SK-N-SH (cell line): ENCODE measurements around the gene PIP4K2C. TPM values are rescaled to one million over a fixed set of nuclear protein-coding genes. Genes with fewer than 3 reads are reported as not detected.

ENCODE experiments used
- CTCF ChIA-PET: fragments of 300-600, 350-600 bp; formaldehyde crosslinking; extraction: SDS; loops from one replicate; lab custom pipeline; 2021; lab: Yijun Ruan, JAX
- POLR2A ChIA-PET: fragments of 350-600 bp; sonication (Branson Sonifier 250); formaldehyde crosslinking; extraction: SDS; loops from one replicate; lab custom pipeline; 2020; ENCODE audit warnings: antibody characterized with exemption, inconsistent platforms; lab: Yijun Ruan, JAX
- DNase-seq: peaks from one replicate; pipeline ENCODE4 v3.0.0; 2012
- H2AFZ ChIP-seq: fragments of 200-600 bp; sonication (generic); 2 replicates; pipeline ENCODE4 v1.8.1; 2016; ENCODE audit warnings: antibody characterized with exemption, mild to moderate bottlenecking, low read depth
- H3F3A ChIP-seq: fragments of 200-600 bp; sonication (generic); replicated peaks from 2 replicates; pipeline ENCODE3; 2016; ENCODE audit warnings: antibody characterized with exemption, mild to moderate bottlenecking; ENCODE audit not compliant: insufficient read depth
- H3K27ac ChIP-seq, 2 experiments: fragments of 200-500 bp in 1 of 2; fragments of 200-600 bp in 1 of 2; sonication (Bioruptor generic) in 1 of 2; sonication (generic), shearing (Covaris generic) in 1 of 2; 2 replicates each; pipeline versions ENCODE4 v1.5.1 to v1.6.1; 2014 to 2016; ENCODE audit warnings: low read depth in 2 of 2, inconsistent platforms in 1 of 2, low read length in 1 of 2, mild to moderate bottlenecking in 1 of 2, mixed read lengths in 1 of 2
- H3K27me3 ChIP-seq: fragments of 200-600 bp; sonication (generic), shearing (Covaris generic); 2 replicates; pipeline ENCODE4 v1.6.1; 2016; ENCODE audit warnings: mixed run types; ENCODE audit not compliant: insufficient read depth
- H3K36me3 ChIP-seq, 2 experiments: fragments of 200-500 bp in 1 of 2; fragments of 200-600 bp in 1 of 2; sonication (Bioruptor generic) in 1 of 2; sonication (generic) in 1 of 2; replicated peaks in 1 of 2; 2 replicates each; pipeline versions ENCODE3 to v1.5.1; 2014 to 2016; ENCODE audit warnings: low read length in 1 of 2, mild to moderate bottlenecking in 1 of 2; ENCODE audit not compliant: insufficient read depth in 2 of 2, control insufficient read depth in 1 of 2
- H3K4me1 ChIP-seq, 2 experiments: fragments of 200-500 bp in 1 of 2; fragments of 200-600 bp in 1 of 2; sonication (Bioruptor generic) in 1 of 2; sonication (generic), shearing (Covaris generic) in 1 of 2; 2 replicates each; pipeline versions ENCODE4 v1.5.1 to v1.6.1; 2014 to 2016; ENCODE audit warnings: low read depth in 1 of 2, low read length in 1 of 2, mixed run types in 1 of 2; ENCODE audit not compliant: insufficient read depth in 2 of 2, control insufficient read depth in 1 of 2
- H3K4me2 ChIP-seq: fragments of 200-600 bp; sonication (generic), shearing (Covaris generic); 2 replicates; pipeline ENCODE4 v1.6.1; 2017; ENCODE audit warnings: mixed run types
- H3K4me3 ChIP-seq, 2 experiments: fragments of 200-500 bp in 1 of 2; fragments of 200-600 bp in 1 of 2; sonication (Bioruptor generic) in 1 of 2; sonication (generic), shearing (Covaris generic) in 1 of 2; 2 replicates each; pipeline versions ENCODE4 v1.5.1 to v1.8.1; 2014 to 2016; ENCODE audit warnings: low read depth in 2 of 2, inconsistent platforms in 1 of 2, low read length in 1 of 2, mild to moderate bottlenecking in 1 of 2, mixed read lengths in 1 of 2, moderate library complexity in 1 of 2
- H3K79me2 ChIP-seq: fragments of 200-600 bp; sonication (generic); 2 replicates; pipeline ENCODE4 v1.8.1; 2017; ENCODE audit warnings: mild to moderate bottlenecking; ENCODE audit not compliant: insufficient read depth
- H3K9ac ChIP-seq: fragments of 200-600 bp; sonication (generic); 2 replicates; pipeline ENCODE4 v1.6.1; 2017; ENCODE audit warnings: mixed run types
- H3K9me2 ChIP-seq: fragments of 200-600 bp; sonication (generic); 2 replicates; pipeline ENCODE4 v1.6.1; 2017; ENCODE audit warnings: mixed run types
- H3K9me3 ChIP-seq: fragments of 200-600 bp; sonication (generic); 2 replicates; pipeline ENCODE4 v1.6.1; 2017; ENCODE audit warnings: mixed run types, mild to moderate bottlenecking, moderate library complexity
- H4K20me1 ChIP-seq: fragments of 200-600 bp; sonication (generic); 2 replicates; pipeline ENCODE4 v1.6.1; 2017; ENCODE audit warnings: mild to moderate bottlenecking, mixed run types; ENCODE audit not compliant: insufficient read depth
- EP300 ChIP-seq, 2 experiments: IDR thresholded peaks; 2 replicates each; pipeline versions ENCODE4 v1.4.0 to v1.6.1; 2012; ENCODE audit warnings: borderline replicate concordance in 1 of 2, low read depth in 1 of 2, low read length in 1 of 2
- FOSL2 ChIP-seq: IDR thresholded peaks from 2 replicates; pipeline ENCODE4 v1.4.0; 2012; ENCODE audit warnings: low read depth, mild to moderate bottlenecking, moderate library complexity, borderline replicate concordance
- IRF3 ChIP-seq: fragments of 150-350 bp; IDR thresholded peaks from 2 replicates; pipeline ENCODE4 v1.6.1; 2016; ENCODE audit warnings: mild to moderate bottlenecking, low read depth, low read length
- JUND ChIP-seq: IDR thresholded peaks from 2 replicates; pipeline ENCODE4 v1.4.0; 2012
- MEF2A ChIP-seq: IDR thresholded peaks from 2 replicates; pipeline ENCODE4 v1.4.0; 2012; ENCODE audit warnings: low read depth, borderline replicate concordance
- NFIC ChIP-seq: IDR thresholded peaks from 2 replicates; pipeline ENCODE4 v1.4.0; 2012; ENCODE audit warnings: borderline replicate concordance
- RCOR1 ChIP-seq: fragments of 150-350 bp; IDR thresholded peaks from 2 replicates; pipeline ENCODE4 v1.6.1; 2017; ENCODE audit warnings: antibody characterized with exemption, low read length
- RFX5 ChIP-seq: IDR thresholded peaks from 2 replicates; pipeline ENCODE4 v1.6.1; 2012; ENCODE audit warnings: mild to moderate bottlenecking, improper control_type of control experiment, low read length
- SIN3A ChIP-seq: IDR thresholded peaks from 2 replicates; pipeline ENCODE4 v1.6.1; 2012; ENCODE audit warnings: low read depth, mild to moderate bottlenecking, low read length, moderate library complexity, borderline replicate concordance
- WGBS: methylation state at CpG from one replicate; pipeline ENCODE4 v1.1.6; 2017; ENCODE audit warnings: low lambda C conversion rate; 5-methylcytosine and 5-hydroxymethylcytosine counted together
- polyA plus RNA-seq, 3 experiments: library from polyadenylated mRNA; depleted of rRNA; stranded (reverse); fragments of >200 nt; gene quantifications; 2 replicates each; pipeline ENCODE4 v1.2.3, GENCODE V29; 2012

The PIP4K2C gene
- polyA plus RNA-seq, 1 of the 3 experiments (the other 2 are of a cell fraction): 34.2 TPM

- Histone ChIP-seq H3K27me3 (no peaks in the 10 kb centered on the region), H3K27ac (no peak overlapping the region), H3K4me3 (peak overlapping the region in 1 of 2 experiments; percentile 92; a peak in 1 of 4 replicates), H2AFZ (no peak overlapping the region), H3F3A (peaks cover 3% of the 10 kb centered on the region), H3K36me3 (peaks cover 7 to 20% of the 10 kb centered on the region in 2 experiments), H3K4me2 (peak overlapping the region; percentile 92), H3K4me1 (peaks cover 8 to 14% of the 10 kb centered on the region in 2 experiments; a peak in 2 of 4 replicates), H4K20me1 (no peaks in the 10 kb centered on the region), H3K79me2 (peaks cover 8% of the 10 kb centered on the region; the same call in 1 of the 2 replicates), H3K9ac (no peak overlapping the region), H3K9me3 (no peaks in the 10 kb centered on the region), H3K9me2 (no peaks in the 10 kb centered on the region)
- TF ChIP-seq RCOR1 (no peak), IRF3 (no peak), EP300 (IDR thresholded peaks at IDR 0.05; ENCODE audit: borderline replicate concordance in 1 of 2, low read depth in 1 of 2, low read length in 1 of 2) (no peak), MEF2A (no peak), FOSL2 (peak; percentile 27; the same call in 1 of the 2 replicates), JUND (0 out of 2 replicates have a peak, but pooled peaks have one; percentile 9)
- ChIA-PET POLR2A (no interaction called here), CTCF (interaction anchor here (0.6 to 7.0 kb wide), 11 partner anchors 11 to 143 kb away, joined by 3 to 85 read pairs (median 4); partner anchors contain the start of genes B4GALNT1, DTX3 and OS9)
- no peak for DNase-seq
- 87% methylated on average over 2 of the region's 2 CpGs for WGBS
These were observed 1.7 kb downstream of the PIP4K2C start for GRCh38 chr12:57592551-57593165.

- Histone ChIP-seq H3K9ac (no peak overlapping the region), H3K4me2 (no peak overlapping the region), H3F3A (peaks cover 3% of the 10 kb centered on the region), H3K9me3 (no peaks in the 10 kb centered on the region), H3K4me3 (no peak overlapping the region), H3K36me3 (peaks cover 11 to 23% of the 10 kb centered on the region in 2 experiments), H2AFZ (no peak overlapping the region), H4K20me1 (no peaks in the 10 kb centered on the region), H3K4me1 (peaks cover 8 to 14% of the 10 kb centered on the region in 2 experiments; a peak in 2 of 4 replicates), H3K27ac (no peak overlapping the region), H3K79me2 (peaks cover 8% of the 10 kb centered on the region; the same call in 1 of the 2 replicates), H3K9me2 (no peaks in the 10 kb centered on the region), H3K27me3 (no peaks in the 10 kb centered on the region)
- WGBS: 100% methylated on average over 4 of the region's 4 CpGs
- CTCF ChIA-PET: interaction anchor here (0.6 to 7.0 kb wide), 10 partner anchors 11 to 142 kb away, joined by 3 to 85 read pairs (median 4); partner anchors contain the start of genes B4GALNT1 and DTX3
- POLR2A ChIA-PET: no interaction called here
- DNase-seq: no peak
- TF ChIP-seq SIN3A (no peak), NFIC (no peak), JUND (no peak), RFX5 (no peak)
These were observed 2.2 kb downstream of the PIP4K2C start for GRCh38 chr12:57593187-57593586.
